ENCODE results near the gene CACNA1B.

- TF ChIP-seq CTCF (IDR thresholded peaks at IDR 0.05) (no peak), POLR2A (IDR thresholded peaks at IDR 0.05) (no peak)
Measured at GRCh38 chr9:137948642-137949041, 71.1 kb downstream of the CACNA1B start.

All from testis (tissue), 2 donors.